KG1 (cell line): ENCODE data around the gene AEBP2.
"Not testable (repeated sequence)": the region's sequence is repeated elsewhere in the genome, so short reads cannot be mapped to it uniquely, and the experiment has no call there.

ENCODE experiments used
- DNase-seq: peaks from one replicate; lab custom pipeline; 2025; lab: John Stamatoyannopoulos, UW

AEBP2 gene

DNA sequence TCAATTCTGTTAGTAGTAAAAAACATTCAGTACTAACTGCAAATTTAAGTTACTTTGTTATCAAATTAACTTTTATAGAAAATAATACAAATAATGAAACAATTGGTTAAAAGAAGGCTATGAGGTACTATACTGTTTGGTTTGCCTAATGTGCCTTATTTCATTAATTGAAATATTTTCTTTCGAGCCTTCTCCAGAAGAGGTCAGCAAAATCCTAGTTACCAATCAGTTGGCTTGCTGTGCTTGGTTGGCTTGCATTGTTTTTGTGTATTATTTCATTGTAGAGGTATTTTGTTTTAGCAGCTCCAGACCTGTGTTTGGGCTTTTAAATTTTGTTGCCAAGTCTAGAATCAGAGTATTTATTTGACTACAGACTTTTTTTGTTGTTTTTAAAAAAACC, 68.5 kb downstream of the AEBP2 start:
- DNase-seq, result no peak

DNA sequence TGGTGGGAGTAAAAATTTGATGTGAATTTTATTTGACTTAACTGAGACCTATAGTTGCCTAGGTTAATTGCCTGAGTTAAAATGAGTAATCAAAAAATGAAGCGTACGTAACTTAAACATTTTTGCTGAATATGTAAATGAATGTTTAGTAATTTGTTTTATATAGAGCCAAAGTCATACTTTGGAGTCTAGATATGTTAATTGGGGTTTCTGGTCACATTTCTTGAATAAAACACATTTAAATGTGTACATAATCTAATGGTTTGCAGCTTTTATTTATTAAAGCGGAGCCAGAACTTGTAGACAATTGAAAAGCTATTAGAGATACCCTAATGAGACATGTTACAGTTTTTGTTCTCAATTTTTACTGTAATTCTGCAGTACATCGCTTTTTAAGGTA, 71.2 kb downstream of the AEBP2 start:
- no peak for DNase-seq

DNA sequence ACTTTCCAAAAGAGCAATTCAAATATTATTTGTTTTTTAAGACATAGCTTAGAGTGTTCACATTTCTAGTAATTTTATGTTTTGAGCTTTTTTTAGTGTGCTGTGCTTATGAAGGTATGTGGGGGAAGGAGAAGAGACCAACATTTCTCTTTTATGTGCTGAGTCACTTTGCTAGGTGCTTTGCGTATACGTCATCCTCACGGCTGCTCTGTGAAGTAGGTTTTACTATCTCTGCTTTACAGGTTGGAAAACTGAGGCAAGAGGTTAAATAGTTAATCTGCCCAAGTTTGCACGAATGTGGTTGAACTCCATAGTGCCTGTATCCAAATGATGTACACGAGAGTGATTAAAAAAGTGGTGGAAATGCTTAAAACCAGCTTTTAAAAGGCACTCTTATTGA, 75.9 kb downstream of the AEBP2 start:
- DNase-seq, result no peak

- DNase-seq, result no peak
These were observed 78.3 kb downstream of the AEBP2 start for GRCh38 chr12:19517583-19517982.

DNA sequence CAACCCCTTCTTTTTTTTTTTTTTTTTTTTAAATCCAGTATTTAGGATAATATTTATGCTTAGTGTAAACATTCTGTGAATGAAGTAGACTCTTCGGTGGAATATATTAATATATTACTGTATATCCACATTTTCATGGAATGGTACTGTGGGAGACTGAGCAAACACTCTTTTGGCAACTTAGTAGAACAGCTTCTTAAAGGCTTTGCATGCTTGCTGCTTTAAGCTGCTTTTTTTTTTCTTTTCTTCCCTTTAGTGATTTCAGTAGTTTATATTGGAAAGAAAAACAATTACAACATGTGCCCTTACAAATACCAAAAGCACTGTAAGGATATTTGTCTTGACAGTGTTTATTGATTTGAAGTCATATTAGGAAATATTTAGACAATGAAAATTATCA, 78.9 kb downstream of the AEBP2 start:
- no peak for DNase-seq

- no peak for DNase-seq
These were observed 81.5 kb downstream of the AEBP2 start for GRCh38 chr12:19520646-19521415.

- DNase-seq, result no peak
These were observed 86.0 kb downstream of the AEBP2 start for GRCh38 chr12:19525274-19525673.

- DNase-seq, result no peak
These were observed 88.6 kb downstream of the AEBP2 start for GRCh38 chr12:19527866-19528265.

DNA sequence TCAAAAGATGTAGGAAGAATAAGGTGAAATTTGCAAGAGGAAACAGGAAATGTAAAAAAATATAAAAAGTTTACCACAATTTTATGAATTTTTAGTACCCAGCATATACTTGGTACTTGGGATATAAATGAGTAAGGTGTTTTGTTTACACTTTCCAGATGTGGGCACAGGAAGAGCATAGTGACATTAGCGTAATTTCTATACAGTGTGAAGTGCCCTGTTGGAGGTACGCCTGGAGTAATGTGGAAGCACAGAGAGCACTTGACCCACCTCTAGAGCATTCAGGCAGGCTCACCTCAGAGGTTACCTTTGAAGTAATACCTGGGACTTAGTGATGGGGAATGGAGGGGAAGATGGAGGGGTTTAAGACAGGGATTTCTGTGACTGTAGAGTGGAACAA, 89.5 kb downstream of the AEBP2 start:
- DNase-seq, result no peak

- DNase-seq, result no peak
These were observed 90.8 kb downstream of the AEBP2 start for GRCh38 chr12:19529951-19530636.

- DNase-seq, result no peak
These were observed 91.3 kb downstream of the AEBP2 start for GRCh38 chr12:19530637-19531023.

DNA sequence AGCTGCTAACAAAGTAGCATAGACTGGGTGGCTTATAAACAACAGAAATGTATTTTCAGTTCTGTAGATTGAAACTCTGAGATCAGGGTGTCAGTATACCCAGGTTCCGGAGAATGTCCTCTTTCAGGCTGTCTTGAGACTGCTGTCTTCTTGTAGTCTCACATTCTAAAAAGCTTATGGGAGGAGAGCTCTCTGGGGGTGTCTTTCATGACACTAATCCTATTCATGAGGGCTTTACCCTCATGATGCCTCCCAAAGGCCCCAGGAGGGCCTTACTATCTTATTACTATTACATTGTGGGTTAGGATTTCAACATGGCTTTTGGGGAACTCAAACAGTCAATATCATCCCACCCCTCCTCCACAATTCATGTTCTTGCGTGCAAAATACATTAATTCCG, 94.3 kb downstream of the AEBP2 start:
- DNase-seq, result no peak

- DNase-seq, result no peak
These were observed 99.8 kb downstream of the AEBP2 start for GRCh38 chr12:19539071-19539470.

GRCh38 chr12:19539836-19540235, 100.5 kb downstream of the AEBP2 start:
- DNase-seq, result no peak

- no peak for DNase-seq
These were observed 103.3 kb downstream of the AEBP2 start for GRCh38 chr12:19542606-19543005.

GRCh38 chr12:19544353-19544752, 105.1 kb downstream of the AEBP2 start:
- no peak for DNase-seq

DNA sequence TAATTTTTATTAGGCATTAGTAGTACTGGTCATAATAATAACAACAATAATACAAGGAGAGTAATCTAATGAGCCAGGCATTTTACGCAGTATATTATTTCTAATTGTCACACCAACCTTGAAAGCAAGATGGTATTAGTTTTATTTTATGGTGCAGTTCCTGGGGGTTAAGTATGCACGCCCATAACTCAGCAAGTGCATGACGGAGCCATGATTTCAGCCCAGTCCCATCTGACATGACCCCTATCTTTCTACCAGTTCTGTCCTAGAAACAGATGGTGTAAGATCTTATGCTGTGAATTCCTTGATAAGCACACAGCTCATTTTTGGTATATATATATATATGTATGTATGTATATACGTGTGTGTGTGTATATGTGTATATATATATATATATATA, 106.0 kb downstream of the AEBP2 start:
- DNase-seq, result no peak

GRCh38 chr12:19546027-19546426, 106.7 kb downstream of the AEBP2 start:
- no peak for DNase-seq

DNA sequence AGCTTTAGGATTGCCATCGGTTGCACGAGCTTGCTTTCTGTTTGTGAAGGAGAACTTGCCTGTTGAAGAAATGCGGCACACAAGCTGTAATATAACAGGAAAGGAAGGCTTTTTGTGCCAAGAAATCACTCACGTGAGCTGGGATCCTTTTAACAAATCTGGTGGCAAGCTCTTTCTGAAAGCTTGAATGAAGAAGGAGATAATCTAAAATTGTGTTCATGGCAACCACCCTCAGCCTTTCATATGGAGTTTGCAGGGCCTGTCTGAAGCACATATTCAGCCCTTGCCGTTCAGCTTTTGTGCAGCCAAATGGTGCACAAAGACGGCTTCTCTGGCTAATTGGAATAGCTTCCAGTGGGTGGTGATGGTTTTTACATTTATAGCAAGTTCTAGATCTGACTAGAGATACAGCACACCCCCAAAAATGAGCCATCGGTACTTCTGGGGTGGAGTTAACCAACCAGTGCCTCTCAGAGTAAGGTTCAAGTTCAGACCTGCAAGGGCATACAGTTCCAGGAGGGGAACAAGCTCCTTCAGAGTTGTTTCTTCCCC, 107.4 kb downstream of the AEBP2 start:
- DNase-seq, result no peak

DNA sequence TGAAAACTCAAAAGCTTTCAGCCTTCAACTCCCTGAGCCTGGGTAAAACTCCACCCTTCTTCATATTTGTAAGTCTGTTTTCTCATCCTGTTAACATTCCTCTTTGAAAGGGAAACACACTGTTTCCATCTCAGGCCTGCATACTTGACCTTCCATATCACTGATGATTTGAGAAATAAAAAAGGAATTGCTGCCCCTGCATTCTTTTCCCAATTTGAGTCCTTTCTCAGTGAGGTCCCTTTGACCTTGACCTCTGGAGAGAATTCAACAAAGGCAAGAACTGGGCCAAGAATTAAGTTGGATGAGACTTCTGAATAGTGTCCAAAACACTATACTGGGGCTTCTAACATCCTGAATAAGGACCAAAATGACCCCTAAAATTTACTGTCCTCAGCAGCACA, 108.0 kb downstream of the AEBP2 start:
- no peak for DNase-seq

- no peak for DNase-seq
These were observed 109.5 kb downstream of the AEBP2 start for GRCh38 chr12:19548834-19549233.

- no peak for DNase-seq
These were observed 111.3 kb downstream of the AEBP2 start for GRCh38 chr12:19550626-19551025.

DNA sequence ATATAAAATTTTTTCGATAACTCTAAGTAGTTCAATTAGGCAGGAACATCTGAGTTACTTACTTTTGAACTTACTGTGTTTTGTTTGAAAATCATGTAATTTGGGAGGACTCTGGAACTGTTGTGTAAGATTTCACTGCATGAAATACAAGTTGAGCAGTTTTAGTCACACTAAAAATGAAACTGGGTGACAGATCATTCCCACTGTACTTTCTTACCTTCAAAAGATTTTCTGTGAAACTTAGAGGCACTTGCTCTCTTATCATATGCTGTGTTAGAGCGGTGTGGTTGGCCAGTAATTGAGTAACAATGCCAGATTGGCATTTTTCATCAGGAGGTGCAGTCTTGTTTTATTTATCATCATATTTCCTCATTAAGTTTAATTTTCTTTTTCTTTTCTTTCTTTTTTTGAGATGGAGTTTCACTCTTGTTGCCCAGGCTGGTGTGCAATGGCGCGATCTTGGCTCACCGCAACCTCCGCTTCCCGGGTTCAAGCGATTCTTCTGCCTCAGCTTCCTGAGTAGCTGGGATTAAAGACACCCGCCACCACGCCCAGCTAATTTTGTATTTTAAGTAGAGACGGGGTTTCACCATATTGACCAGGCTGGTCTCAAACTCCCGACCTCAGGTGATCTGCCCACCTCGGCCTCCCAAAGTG, 113.3 kb downstream of the AEBP2 start:
- DNase-seq, result not testable (repeated sequence)
